Activated CD4-positive, alpha-beta memory T cell treated with anti-CD3 and anti-CD28 coated beads, Interleukin-2, amount 10 ng/mL, durations not matched to agents 7 days and 5 days (primary cell): Measurements from ENCODE around the gene ING4. TPM values are rescaled to one million over a fixed set of nuclear protein-coding genes. Genes with fewer than 3 reads are reported as not detected.

Experiments used
- total RNA-seq, 2 experiments: library from RNA; stranded (reverse); gene quantifications; one replicate each; pipeline ENCODE4 v1.2.3, GENCODE V29; 2021

The ING4 gene
- total RNA-seq, 2 experiments from 2014 or later: 32.2 to 33.8 TPM

Other genes with a start within 250 kb of the ING4 start
- 10 to 100 TPM; 39.9 to 43.4 TPM for gene CD27, start 218.2 kb downstream of the ING4 start, total RNA-seq
- gene TAPBPL, start 211.1 kb downstream of the ING4 start, total RNA-seq: 10 to 100 TPM; 45.0 to 49.0 TPM
- 10 to 100 TPM; 45.1 to 50.9 TPM for gene VAMP1, start 192.4 kb downstream of the ING4 start, total RNA-seq
- 100 to 1,000 TPM; 204 to 208 TPM for gene MRPL51, start 169.9 kb downstream of the ING4 start, total RNA-seq
- gene NCAPD2, start 169.0 kb downstream of the ING4 start, total RNA-seq: 100 to 1,000 TPM; 153 to 156 TPM
- 1,000 to 10,000 TPM; 5,691 to 5,753 TPM for gene GAPDH, start 128.6 kb downstream of the ING4 start, total RNA-seq
- gene IFFO1, start 107.1 kb downstream of the ING4 start, total RNA-seq: 10 to 100 TPM; 23.1 to 23.6 TPM
- 10 to 100 TPM; 46.5 to 50.9 TPM for gene NOP2, start 94.8 kb downstream of the ING4 start, total RNA-seq
- gene CHD4, start 55.7 kb downstream of the ING4 start, total RNA-seq: 100 to 1,000 TPM; 223 to 234 TPM
- 1 to 10 TPM; 7.8 to 8.0 TPM for gene LPAR5, start 27.2 kb downstream of the ING4 start, total RNA-seq
- 1 to 10 TPM; 1.8 TPM for gene ACRBP, start 15.7 kb downstream of the ING4 start, total RNA-seq
- 10 to 100 TPM; 69.5 to 78.1 TPM for gene ZNF384, start 26.3 kb upstream of the ING4 start, total RNA-seq
- not detected for gene PIANP, start 37.7 kb upstream of the ING4 start, total RNA-seq
- gene COPS7A, start 60.9 kb upstream of the ING4 start, total RNA-seq: 10 to 100 TPM; 28.4 to 29.0 TPM
- gene MLF2, start 90.0 kb upstream of the ING4 start, total RNA-seq: 100 to 1,000 TPM; 101 to 108 TPM
- 10 to 100 TPM; 47.0 to 49.6 TPM for gene PTMS, start 103.2 kb upstream of the ING4 start, total RNA-seq
- 10 to 100 TPM; 91.9 TPM for gene LAG3, start 109.4 kb upstream of the ING4 start, total RNA-seq
- 100 to 1,000 TPM; 324 to 327 TPM for gene CD4, start 126.4 kb upstream of the ING4 start, total RNA-seq
- gene GPR162, start 158.7 kb upstream of the ING4 start, total RNA-seq: not detected
- under 1 TPM; 0.18 to 0.68 TPM for gene P3H3, start 165.3 kb upstream of the ING4 start, total RNA-seq
- gene GNB3, start 177.8 kb upstream of the ING4 start, total RNA-seq: not detected
- gene CDCA3, start 188.2 kb upstream of the ING4 start, total RNA-seq: 100 to 1,000 TPM in 1 of 2 experiments, 10 to 100 TPM in 1; 96.5 to 101 TPM
- 100 to 1,000 TPM in 1 of 2 experiments, 10 to 100 TPM in 1; 91.4 to 109 TPM for gene USP5, start 189.0 kb upstream of the ING4 start, total RNA-seq
- 1,000 to 10,000 TPM; 1,228 to 1,253 TPM for gene TPI1, start 204.4 kb upstream of the ING4 start, total RNA-seq
- 10 to 100 TPM; 11.1 to 11.2 TPM for gene SPSB2, start 210.2 kb upstream of the ING4 start, total RNA-seq
- 1 to 10 TPM; 5.7 to 6.1 TPM for gene LRRC23, start 241.7 kb upstream of the ING4 start, total RNA-seq